Measurements from ENCODE around the gene AP4E1. TPM values are rescaled to one million over a fixed set of nuclear protein-coding genes. Genes with fewer than 3 reads are reported as not detected.
"Not testable (repeated sequence)": the region's sequence is repeated elsewhere in the genome, so short reads cannot be mapped to it uniquely, and the experiment has no call there.

Gene AP4E1
- total RNA-seq, 2 experiments from 2014 or later = 16.5 to 18.8 TPM

DNA sequence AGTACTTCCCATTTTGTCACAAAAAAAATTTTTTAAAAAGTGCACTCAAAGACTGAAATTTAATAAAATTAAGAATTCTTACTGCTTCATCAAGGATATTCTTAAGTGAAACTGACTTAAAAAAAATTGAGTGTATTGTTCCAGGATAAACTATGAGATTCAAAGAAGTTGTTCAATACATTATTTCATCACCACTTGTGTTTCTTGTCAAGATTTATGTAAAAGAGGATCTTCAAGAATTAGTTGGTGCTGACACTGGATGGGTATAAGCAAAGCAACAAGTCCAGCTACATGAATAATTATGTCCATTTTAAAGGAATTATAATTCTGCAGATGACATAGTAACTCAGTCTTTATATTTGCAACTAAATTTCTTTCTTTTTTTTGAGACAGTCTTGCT, 4.3 kb upstream of the AP4E1 start:
- no peak overlapping the region for H3K4me3 Mint-ChIP-seq
- no peaks in the 10 kb centered on the region for H3K9me3 Mint-ChIP-seq
- no peaks in the 10 kb centered on the region for H3K27me3 Mint-ChIP-seq
- ATAC-seq (ENCODE audit: low read depth) (no peak), DNase-seq (no peak)
- H3K36me3 Mint-ChIP-seq = peaks cover 5% of the 10 kb centered on the region
- POLR2A ChIA-PET = interaction anchor here (0.7 kb wide), 1 partner anchor 14 kb away, joined by 3 read pairs; no protein-coding TSS in a partner anchor
- peaks cover 13% of the 10 kb centered on the region for H3K4me1 Mint-ChIP-seq
- no peak overlapping the region for H3K27ac Mint-ChIP-seq

DNA sequence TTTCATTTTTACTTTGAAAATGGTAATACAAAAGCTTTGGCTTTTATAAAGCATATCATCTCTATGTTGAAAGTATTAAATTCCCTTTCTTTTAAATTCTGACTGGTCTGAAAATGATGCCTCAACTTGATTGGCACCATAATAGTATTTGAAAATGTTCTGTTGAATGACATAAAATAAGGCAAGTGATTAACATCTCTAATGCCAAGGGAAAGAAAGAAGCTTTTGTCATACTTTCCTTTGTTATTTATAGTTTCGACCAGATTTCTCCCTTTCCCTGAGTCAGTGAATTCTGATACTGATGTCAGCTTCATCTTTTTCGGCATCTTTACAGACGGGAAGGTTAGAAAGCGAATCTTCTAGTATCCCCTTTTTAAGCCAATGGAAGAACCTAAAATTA, 3.4 kb upstream of the AP4E1 start:
- Mint-ChIP-seq H3K4me1 (peaks cover 14% of the 10 kb centered on the region), H3K4me3 (no peak overlapping the region), H3K9me3 (no peaks in the 10 kb centered on the region), H3K27me3 (no peaks in the 10 kb centered on the region), H3K27ac (no peak overlapping the region), H3K36me3 (peaks cover 5% of the 10 kb centered on the region)
- POLR2A ChIA-PET = interaction anchor here (5.0 kb wide), 1 partner anchor 25 kb away, joined by 71 read pairs; no protein-coding TSS in a partner anchor
- DNase-seq = no peak
- no peak for ATAC-seq (ENCODE audit: low read depth)

DNA sequence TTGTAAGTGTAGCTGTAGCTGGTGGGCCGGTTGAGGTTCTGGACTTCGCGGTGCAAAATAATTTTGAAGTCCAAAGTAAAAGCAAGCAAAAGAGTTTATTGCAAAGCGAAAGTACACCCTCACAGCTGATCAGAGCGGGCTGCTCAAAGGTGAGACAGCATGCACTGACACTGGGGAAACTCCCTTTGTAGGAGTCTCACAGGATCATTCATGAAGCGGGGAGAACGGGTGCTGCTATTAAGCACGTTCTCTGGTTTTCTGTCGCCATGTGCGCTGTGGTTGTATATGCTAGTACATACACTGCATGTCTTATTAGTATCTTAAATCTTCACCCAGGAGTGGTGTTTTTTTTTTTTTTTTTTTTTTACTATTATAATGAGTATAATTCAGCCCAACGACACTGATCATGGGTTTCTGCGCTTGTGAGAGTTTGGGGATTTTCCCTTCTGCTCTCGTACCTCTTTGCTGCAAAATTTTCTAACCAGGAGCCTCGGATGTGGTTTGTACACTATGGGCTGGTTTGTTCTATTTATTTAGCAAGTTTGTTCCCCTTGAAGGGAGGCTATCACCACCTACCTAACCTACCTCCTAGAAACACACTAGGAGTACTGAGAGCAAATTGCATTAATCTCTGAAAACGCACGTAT, 1.4 kb upstream of the AP4E1 start:
- POLR2A ChIA-PET = interaction anchor here (0.9 to 5.0 kb wide), 9 partner anchors 11 to 553 kb away, joined by 3 to 71 read pairs (median 6); partner anchors contain the start of gene SPPL2A
- H3K4me3 Mint-ChIP-seq = peak overlapping the region; percentile 99
- H3K4me1 Mint-ChIP-seq = peaks cover 22% of the 10 kb centered on the region
- peaks cover 7% of the 10 kb centered on the region for H3K36me3 Mint-ChIP-seq
- H3K27me3 Mint-ChIP-seq = no peaks in the 10 kb centered on the region
- ATAC-seq (ENCODE audit: low read depth) (peak; percentile 72), DNase-seq (peak; percentile 68)
- peak overlapping the region; percentile 98 for H3K27ac Mint-ChIP-seq
- H3K9me3 Mint-ChIP-seq = no peaks in the 10 kb centered on the region

DNA sequence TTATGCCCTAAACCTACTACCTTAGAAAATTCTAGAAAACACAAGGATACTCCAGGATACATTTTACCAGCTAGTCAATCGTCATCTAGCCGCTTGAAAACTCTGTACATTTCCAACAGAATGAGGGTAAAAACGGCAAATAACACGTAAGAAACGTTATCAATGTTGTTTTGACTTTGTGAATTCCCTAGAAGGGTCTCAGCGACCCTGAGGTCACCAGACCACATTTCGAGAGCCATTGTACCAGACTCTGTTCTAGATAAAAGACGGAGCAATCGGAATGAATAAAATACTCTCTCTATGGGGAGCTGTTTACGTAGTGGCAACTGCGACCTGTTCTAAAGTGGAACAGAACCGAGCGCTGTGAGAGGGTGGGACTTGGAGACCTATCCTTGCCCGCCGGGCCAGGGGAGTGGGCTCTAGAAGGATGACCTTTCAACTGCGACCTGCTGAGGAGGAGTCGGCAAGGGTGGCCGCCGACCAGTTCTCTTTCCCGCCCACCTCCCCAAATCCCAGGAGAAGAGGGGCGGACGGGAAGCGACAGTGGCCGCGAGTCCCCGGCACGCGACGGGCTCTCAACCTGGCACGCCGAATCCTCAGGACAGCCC, 778 bp upstream of the AP4E1 start:
- H3K9me3 Mint-ChIP-seq = no peaks in the 10 kb centered on the region
- H3K4me1 Mint-ChIP-seq = peaks cover 19% of the 10 kb centered on the region
- peak overlapping the region; percentile 98 for H3K27ac Mint-ChIP-seq
- POLR2A ChIA-PET = interaction anchor here (1.0 to 5.0 kb wide), 8 partner anchors 11 to 554 kb away, joined by 3 to 71 read pairs (median 7); partner anchors contain the start of gene SPPL2A
- peak; percentile 46 for ATAC-seq (ENCODE audit: low read depth)
- peak overlapping the region; percentile 99 for H3K4me3 Mint-ChIP-seq
- DNase-seq = no peak
- H3K36me3 Mint-ChIP-seq = peaks cover 5% of the 10 kb centered on the region
- no peaks in the 10 kb centered on the region for H3K27me3 Mint-ChIP-seq

DNA sequence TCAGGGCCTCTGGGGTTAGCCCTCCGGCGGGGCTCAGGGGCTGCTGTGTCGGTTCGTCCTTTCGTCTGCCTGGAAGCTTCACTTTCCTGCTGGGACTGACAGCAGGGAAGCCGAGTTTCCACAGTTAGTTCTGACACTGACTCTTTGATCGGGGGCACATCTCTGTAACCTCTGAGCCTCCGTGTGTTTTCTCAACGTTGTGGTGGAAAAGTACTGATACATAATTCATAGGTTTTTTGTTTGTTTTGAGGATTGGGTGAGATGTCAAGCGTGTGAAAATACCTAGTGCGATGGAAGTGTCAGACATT, 481 bp downstream of the AP4E1 start:
- POLR2A ChIA-PET = interaction anchor here (0.8 to 5.0 kb wide), 9 partner anchors 24 to 555 kb away, joined by 3 to 71 read pairs (median 4); partner anchors contain the start of genes GABPB1 and SPPL2A
- DNase-seq = no peak
- Mint-ChIP-seq H3K9me3 (no peaks in the 10 kb centered on the region), H3K4me1 (peaks cover 21% of the 10 kb centered on the region), H3K27me3 (no peaks in the 10 kb centered on the region), H3K36me3 (peaks cover 8% of the 10 kb centered on the region), H3K4me3 (peak overlapping the region; percentile 99), H3K27ac (peak overlapping the region; percentile 98)
- ATAC-seq (ENCODE audit: low read depth) = no peak

DNA sequence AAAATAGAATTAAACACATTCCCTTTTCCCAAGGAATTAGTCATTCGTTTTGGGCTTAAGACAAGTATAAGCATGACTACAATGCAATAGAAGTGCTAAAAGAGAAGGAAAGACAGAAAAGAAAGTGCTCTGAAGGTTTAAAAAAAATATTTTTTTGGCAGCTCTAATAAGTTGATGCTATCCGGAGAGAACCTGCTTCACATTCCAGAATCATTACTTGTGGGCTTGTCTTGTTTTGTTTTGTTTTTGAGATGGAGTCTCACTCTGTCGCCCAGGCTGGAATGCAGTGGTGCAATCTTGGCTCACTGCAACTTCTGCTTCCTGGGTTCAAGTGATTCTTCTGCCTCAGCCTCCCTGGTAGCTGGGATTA, 1.9 kb downstream of the AP4E1 start:
- not testable (repeated sequence) for ATAC-seq (ENCODE audit: low read depth); H3K9me3 Mint-ChIP-seq; DNase-seq; H3K27me3 Mint-ChIP-seq; H3K36me3 Mint-ChIP-seq
- POLR2A ChIA-PET = interaction anchor here (1.9 kb wide), 1 partner anchor 145 kb away, joined by 8 read pairs; the partner anchor contains the start of gene SPPL2A
- peaks cover 21% of the 10 kb centered on the region for H3K4me1 Mint-ChIP-seq
- peak overlapping the region; percentile 49 for H3K27ac Mint-ChIP-seq
- H3K4me3 Mint-ChIP-seq = peak overlapping the region; percentile 99

DNA sequence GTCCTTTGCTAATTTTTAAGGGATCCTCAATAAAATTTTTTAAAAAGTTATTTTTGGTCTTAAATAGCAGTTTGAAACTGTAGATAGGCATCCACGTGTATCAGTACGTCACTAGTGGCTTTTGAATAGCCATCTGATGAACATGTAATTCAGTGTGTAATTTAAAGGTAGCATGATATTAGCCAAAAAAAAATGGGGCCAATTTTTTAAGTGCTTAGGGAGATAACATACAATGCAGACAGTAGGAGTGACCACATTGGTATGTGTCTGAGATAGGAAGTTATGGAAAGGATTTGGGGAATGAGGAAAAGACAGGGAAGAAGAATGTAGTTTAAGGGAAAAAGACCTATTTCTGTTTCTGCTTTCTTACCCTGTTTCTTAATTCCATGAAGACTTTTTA, 2.5 kb downstream of the AP4E1 start:
- H3K27me3 Mint-ChIP-seq = no peaks in the 10 kb centered on the region
- ATAC-seq (ENCODE audit: low read depth) (no peak), DNase-seq (no peak)
- no peaks in the 10 kb centered on the region for H3K9me3 Mint-ChIP-seq
- no peak overlapping the region for H3K27ac Mint-ChIP-seq
- peaks cover 8% of the 10 kb centered on the region for H3K36me3 Mint-ChIP-seq
- H3K4me3 Mint-ChIP-seq = no peak overlapping the region
- H3K4me1 Mint-ChIP-seq = peaks cover 21% of the 10 kb centered on the region
- POLR2A ChIA-PET = no interaction called here

DNA sequence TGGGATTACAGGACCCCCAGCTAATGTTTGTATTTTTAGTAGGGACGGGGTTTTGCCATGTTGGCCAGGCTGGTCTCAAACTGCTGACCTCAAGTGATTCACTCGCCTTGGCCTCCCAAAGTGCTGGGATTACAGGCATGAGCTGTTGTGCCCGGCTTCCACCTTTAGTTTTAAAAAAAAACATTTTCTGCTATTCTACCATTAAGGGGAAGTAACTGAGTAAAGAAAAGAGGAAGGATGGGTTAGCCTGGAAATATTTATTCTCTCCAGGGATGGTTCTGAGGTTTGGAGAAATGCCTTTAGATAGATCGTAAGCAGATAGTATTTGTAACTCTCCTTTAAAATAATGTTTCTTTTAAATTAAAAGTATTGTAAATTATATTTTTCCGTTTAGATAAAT, 3.1 kb downstream of the AP4E1 start:
- Mint-ChIP-seq H3K4me1 (peaks cover 21% of the 10 kb centered on the region), H3K4me3 (no peak overlapping the region), H3K27ac (no peak overlapping the region), H3K9me3 (no peaks in the 10 kb centered on the region), H3K36me3 (peaks cover 11% of the 10 kb centered on the region), H3K27me3 (no peaks in the 10 kb centered on the region)
- no peak for DNase-seq
- ATAC-seq (ENCODE audit: low read depth) = no peak
- POLR2A ChIA-PET = no interaction called here

DNA sequence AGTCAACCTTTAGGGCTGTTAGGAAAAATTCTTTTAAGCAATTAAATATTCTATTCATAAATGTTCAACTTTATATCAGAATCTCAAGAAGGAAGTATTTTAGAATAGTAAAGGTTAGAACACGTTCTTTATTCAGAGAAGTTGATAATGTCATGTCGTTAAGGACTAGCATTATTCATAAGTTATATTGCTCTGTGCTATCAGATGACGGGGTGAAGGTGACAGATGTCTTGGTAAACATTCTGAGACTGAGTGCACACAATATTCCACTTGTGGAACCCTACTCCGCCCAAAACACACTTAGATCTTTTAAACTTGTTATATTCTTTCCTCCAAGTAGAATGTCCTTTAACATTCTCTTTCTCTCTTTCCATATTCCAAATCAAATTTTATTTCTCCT, 7.9 kb downstream of the AP4E1 start:
- Mint-ChIP-seq H3K36me3 (peaks cover 29% of the 10 kb centered on the region), H3K4me3 (no peak overlapping the region), H3K9me3 (no peaks in the 10 kb centered on the region), H3K27me3 (no peaks in the 10 kb centered on the region), H3K4me1 (peaks cover 6% of the 10 kb centered on the region), H3K27ac (no peak overlapping the region)
- DNase-seq (no peak), ATAC-seq (ENCODE audit: low read depth) (no peak)
- POLR2A ChIA-PET = no interaction called here

DNA sequence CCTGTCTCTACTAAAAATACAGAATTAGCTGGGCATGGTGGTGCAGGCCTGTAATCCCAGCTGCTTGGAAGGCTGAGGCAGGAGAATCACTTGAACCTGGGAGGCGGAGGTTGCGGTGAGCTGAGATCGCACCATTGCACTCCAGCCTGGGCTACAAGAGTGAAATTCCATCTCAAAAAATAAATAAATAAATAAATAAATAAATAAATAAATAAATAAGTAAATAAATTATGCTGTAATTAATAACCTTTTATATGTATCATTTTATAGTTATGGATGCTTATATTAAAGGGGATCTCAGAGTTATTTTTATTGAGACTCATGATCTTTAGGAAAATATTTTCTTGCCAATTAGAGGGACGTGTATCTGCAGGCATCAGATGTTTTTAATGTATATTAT, 10.9 kb downstream of the AP4E1 start:
- not testable (repeated sequence) for H3K27ac Mint-ChIP-seq; ATAC-seq (ENCODE audit: low read depth); DNase-seq; H3K4me3 Mint-ChIP-seq; H3K27me3 Mint-ChIP-seq; H3K9me3 Mint-ChIP-seq; H3K4me1 Mint-ChIP-seq
- peaks cover 32% of the 10 kb centered on the region for H3K36me3 Mint-ChIP-seq
- POLR2A ChIA-PET = interaction anchor here (0.6 kb wide), 1 partner anchor 13 kb away, joined by 4 read pairs; no protein-coding TSS in a partner anchor

DNA sequence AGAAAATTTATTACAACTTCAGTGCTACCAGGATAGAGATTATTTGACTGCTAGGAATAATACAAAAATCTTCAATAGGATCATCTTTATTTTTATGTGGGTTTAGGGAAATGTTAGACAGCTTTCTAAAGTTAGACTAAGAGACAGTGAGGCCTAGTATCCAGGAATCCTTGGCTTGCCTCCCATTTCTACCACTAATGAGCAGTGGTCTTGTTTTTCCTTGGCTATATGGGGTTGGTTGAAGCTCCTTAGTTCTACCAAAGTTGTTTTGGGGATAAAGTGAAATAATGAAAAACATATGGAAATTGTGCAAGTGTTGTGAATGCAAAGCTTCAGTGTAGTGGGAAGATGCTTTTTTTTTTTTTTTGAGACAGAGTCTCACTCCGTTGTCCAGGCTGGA, 16.8 kb downstream of the AP4E1 start:
- Mint-ChIP-seq H3K4me1 (peaks cover 2% of the 10 kb centered on the region), H3K9me3 (no peaks in the 10 kb centered on the region), H3K36me3 (peaks cover 31% of the 10 kb centered on the region), H3K4me3 (no peak overlapping the region), H3K27me3 (no peaks in the 10 kb centered on the region), H3K27ac (no peak overlapping the region)
- POLR2A ChIA-PET = no interaction called here
- DNase-seq (no peak), ATAC-seq (ENCODE audit: low read depth) (no peak)

DNA sequence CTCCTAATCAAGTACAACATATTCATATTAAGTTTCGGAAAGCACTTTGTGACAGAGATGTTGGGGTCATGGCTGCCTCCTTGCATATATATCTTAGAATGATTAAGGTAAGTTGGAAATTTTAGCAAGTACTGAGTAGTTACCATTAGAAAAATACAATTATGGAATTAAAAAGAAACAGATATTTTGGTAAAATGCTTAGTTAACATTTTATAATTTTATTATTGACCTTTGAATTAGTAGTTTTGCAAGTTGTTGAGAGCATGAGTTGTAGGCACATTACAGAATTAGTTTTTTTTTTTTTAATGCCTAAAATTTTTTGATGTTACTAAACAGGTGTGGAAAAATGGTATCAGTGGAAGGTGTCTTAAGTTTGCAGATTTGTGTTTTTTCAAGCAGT, 20.6 kb downstream of the AP4E1 start:
- Mint-ChIP-seq H3K27me3 (no peaks in the 10 kb centered on the region), H3K4me1 (peaks cover 2% of the 10 kb centered on the region), H3K4me3 (no peak overlapping the region), H3K9me3 (no peaks in the 10 kb centered on the region), H3K27ac (no peak overlapping the region), H3K36me3 (peaks cover 29% of the 10 kb centered on the region)
- DNase-seq (no peak), ATAC-seq (ENCODE audit: low read depth) (no peak)
- POLR2A ChIA-PET = no interaction called here

DNA sequence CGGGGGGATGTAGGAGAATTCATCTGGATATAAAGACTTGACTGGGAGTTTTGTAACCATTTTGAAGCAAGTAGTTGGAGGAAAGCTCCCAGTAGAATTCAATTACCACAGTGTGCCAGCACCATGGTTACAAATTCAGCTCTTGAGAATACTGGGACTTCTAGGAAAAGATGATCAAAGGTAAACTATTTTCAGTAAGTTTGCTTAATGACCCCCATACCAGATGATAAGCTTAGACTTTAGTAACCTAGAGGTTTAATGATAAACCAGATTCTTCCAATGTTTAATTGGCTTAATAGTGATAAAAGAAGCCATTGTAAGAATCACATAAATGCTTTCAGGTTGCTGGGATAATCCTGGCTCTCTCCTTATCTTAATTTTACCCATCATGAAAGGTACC, 22.3 kb downstream of the AP4E1 start:
- Mint-ChIP-seq H3K27ac (no peak overlapping the region), H3K9me3 (no peaks in the 10 kb centered on the region), H3K27me3 (no peaks in the 10 kb centered on the region), H3K4me3 (no peak overlapping the region), H3K4me1 (peaks cover 2% of the 10 kb centered on the region), H3K36me3 (peaks cover 29% of the 10 kb centered on the region)
- ATAC-seq (ENCODE audit: low read depth) (no peak), DNase-seq (no peak)
- POLR2A ChIA-PET = no interaction called here

DNA sequence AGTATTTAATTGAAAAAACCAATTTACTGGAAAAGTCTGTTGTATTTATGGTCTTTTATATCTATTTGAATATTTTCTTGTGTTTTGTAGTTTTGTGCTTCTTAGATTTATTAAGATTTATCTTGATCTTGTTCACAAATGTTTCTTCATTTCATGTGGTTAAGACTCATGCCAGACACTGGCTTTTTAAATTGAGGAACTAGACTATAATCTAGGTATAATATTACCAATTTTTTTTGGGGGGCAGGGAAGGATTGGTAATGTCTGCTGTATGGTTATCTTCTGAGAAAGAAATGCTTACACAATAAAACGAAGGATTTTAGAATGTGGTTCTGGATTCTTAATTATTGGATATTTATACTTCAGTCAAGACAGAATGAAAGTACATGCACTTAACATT, 24.9 kb downstream of the AP4E1 start:
- ATAC-seq (ENCODE audit: low read depth) (no peak), DNase-seq (no peak)
- Mint-ChIP-seq H3K27ac (no peak overlapping the region), H3K27me3 (no peaks in the 10 kb centered on the region), H3K9me3 (no peaks in the 10 kb centered on the region), H3K36me3 (peaks cover 25% of the 10 kb centered on the region), H3K4me3 (no peak overlapping the region), H3K4me1 (peaks cover 2% of the 10 kb centered on the region)
- POLR2A ChIA-PET = no interaction called here
